Activated T-helper 1 cell treated with anti-CD3 and anti-CD28 coated beads, Interleukin-12 subunit alpha, Interleukin-12 subunit beta, Interleukin-2, Interleukin-4 antibody, amounts not matched to agents 30 ng/mL and 10 ng/mL and 1 ng/mL, durations not matched to agents 14 hours and 24 hours and 36 hours (primary cell): ENCODE results near the gene COL6A1. TPM values are rescaled to one million over a fixed set of nuclear protein-coding genes. Genes with fewer than 3 reads are reported as not detected.

Experiments used
- DNase-seq: peaks from one replicate; pipeline ENCODE4 v3.0.0; 2021; ENCODE audit warnings: low spot score
- H3K27ac Mint-ChIP-seq: one replicate; pipeline ENCODE4 v1.8.0; 2021; ENCODE audit warnings: mild to moderate bottlenecking, mixed read lengths
- H3K27me3 Mint-ChIP-seq: one replicate; pipeline ENCODE4 v1.8.0; 2022; ENCODE audit warnings: mild to moderate bottlenecking, moderate library complexity, mixed read lengths; ENCODE audit not compliant: insufficient read depth
- H3K36me3 Mint-ChIP-seq: one replicate; pipeline ENCODE4 v1.8.0; 2021; ENCODE audit warnings: low read depth, mixed read lengths
- H3K4me1 Mint-ChIP-seq: one replicate; pipeline ENCODE4 v1.8.0; 2021; ENCODE audit warnings: low read depth, mixed read lengths
- H3K4me3 Mint-ChIP-seq: one replicate; pipeline ENCODE4 v1.8.0; 2021; ENCODE audit warnings: mild to moderate bottlenecking, moderate library complexity, mixed read lengths
- H3K9me3 Mint-ChIP-seq: one replicate; pipeline ENCODE4 v1.8.0; 2021; ENCODE audit warnings: mixed read lengths
- intact Hi-C: fragments of 100-400 bp; cut with micrococcal nuclease; formaldehyde crosslinking; loops from one replicate; pipeline ENCODE4 v1.15.1; 2024
- total RNA-seq: library from RNA; stranded (reverse); gene quantifications from 2 replicates; pipeline ENCODE4 v1.2.3, GENCODE V29; 2022

COL6A1 gene
- total RNA-seq, 1 donor from 2014 or later: 0.62 TPM

DNA sequence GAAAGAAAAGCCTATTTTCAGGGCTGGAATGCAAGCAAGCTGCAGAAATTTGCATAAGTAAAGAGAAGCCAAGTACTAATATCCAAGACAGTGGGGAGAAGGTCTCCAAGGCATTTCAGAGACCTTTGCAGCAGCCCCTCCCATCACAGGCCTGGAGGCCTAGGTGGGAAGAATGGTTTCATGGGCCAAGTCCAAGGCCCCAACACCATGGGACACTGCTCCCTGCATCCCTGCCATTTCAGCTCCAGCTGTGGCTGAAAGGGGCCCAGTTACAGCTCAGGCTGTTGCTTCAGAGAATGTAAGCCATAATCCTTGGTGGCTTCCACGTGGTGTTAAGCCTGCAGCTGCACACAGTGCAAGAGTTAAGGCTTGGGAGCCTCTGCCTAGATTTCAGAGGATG, 16.9 kb upstream of the COL6A1 start:
- peaks cover 18% of the 10 kb centered on the region for H3K27me3 Mint-ChIP-seq
- intact Hi-C loops: no loop called here
- H3K4me3 Mint-ChIP-seq: no peak overlapping the region
- H3K27ac Mint-ChIP-seq: no peak overlapping the region
- H3K9me3 Mint-ChIP-seq: peaks cover 23% of the 10 kb centered on the region
- no peaks in the 10 kb centered on the region for H3K4me1 Mint-ChIP-seq
- no peak for DNase-seq
- H3K36me3 Mint-ChIP-seq: no peaks in the 10 kb centered on the region

GRCh38 chr21:45965084-45965809, 16.3 kb upstream of the COL6A1 start:
- H3K27me3 Mint-ChIP-seq: peaks cover 18% of the 10 kb centered on the region
- peaks cover 23% of the 10 kb centered on the region for H3K9me3 Mint-ChIP-seq
- intact Hi-C loops: no loop called here
- H3K27ac Mint-ChIP-seq: no peak overlapping the region
- no peak overlapping the region for H3K4me3 Mint-ChIP-seq
- DNase-seq: no peak
- no peaks in the 10 kb centered on the region for H3K36me3 Mint-ChIP-seq
- H3K4me1 Mint-ChIP-seq: no peaks in the 10 kb centered on the region

DNA sequence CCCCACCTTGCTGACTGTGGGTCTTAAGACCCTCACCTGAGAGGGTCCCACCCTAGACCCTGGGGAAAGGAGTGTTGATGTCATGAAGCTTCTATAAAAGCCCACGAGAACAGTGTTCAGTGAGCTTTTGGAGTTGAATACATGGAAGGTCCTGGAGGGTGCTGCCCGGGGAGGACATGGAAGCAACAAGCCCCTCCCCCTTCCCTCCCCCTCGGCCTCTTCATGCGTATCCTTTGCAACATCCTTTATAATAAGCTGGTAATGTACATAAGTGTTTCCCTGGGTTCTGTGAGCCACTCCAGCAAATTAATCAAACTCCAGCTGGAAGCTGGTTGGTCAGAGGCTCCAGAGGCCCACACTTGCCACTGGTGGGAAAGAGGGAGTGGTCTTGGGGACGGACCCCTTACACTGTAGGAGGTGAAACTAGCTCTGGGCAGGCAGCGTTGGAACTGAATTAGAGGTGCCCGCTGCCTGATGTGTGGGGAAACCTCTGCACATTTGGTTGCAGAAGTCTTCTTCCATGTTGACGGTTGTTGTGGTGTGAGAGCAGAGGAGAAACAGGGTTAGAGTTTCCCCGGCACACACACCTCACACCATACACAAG, 14.7 kb upstream of the COL6A1 start:
- H3K4me1 Mint-ChIP-seq: no peaks in the 10 kb centered on the region
- H3K9me3 Mint-ChIP-seq: peaks cover 15% of the 10 kb centered on the region
- no peaks in the 10 kb centered on the region for H3K36me3 Mint-ChIP-seq
- H3K27ac Mint-ChIP-seq: no peak overlapping the region
- no peak overlapping the region for H3K4me3 Mint-ChIP-seq
- intact Hi-C loops: no loop called here
- no peak for DNase-seq
- H3K27me3 Mint-ChIP-seq: peaks cover 18% of the 10 kb centered on the region

DNA sequence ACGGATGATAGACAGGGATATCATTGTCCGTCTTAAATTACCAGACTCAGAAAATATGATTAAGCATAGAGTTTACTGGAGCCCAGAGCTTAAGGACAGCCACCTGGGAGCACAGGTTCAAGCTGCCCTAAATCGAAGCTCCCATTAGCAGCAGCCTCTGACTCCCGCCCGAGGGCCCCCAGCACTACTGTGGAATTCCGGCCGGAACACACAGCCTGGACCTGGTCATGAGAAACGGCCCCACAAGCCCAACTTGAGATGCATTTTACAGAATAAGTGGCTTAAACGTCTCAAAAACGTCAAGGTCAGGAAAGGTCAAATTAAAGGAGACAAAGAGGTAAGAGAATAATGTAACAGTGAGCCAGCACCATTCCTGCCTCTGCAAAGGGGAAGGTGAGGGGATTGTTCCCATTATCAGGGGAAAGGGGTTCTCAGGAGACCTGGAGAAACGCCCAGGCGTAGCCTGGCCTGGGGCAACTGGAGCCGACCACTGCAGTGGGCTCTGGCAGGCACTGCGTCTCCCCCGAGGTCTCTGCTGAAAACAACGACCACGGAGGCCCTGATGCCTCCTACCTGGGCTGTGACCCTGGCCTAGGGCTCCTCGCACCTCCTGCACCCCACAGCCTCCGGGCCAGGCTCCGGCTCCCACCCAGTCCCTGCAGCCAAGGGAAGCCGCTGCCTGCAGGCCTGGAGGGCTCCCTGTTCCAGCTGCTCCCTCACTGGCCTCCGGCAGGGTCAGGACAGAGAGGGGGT, 11.5 kb upstream of the COL6A1 start:
- H3K4me3 Mint-ChIP-seq: no peak overlapping the region
- no peaks in the 10 kb centered on the region for H3K4me1 Mint-ChIP-seq
- no peak for DNase-seq
- no peaks in the 10 kb centered on the region for H3K9me3 Mint-ChIP-seq
- intact Hi-C loops: loop anchor here (5.0 to 10.0 kb wide), 3 partner anchors 127 to 378 kb away; partner anchors contain the start of genes C21orf58, COL6A2 and PCNT
- H3K27me3 Mint-ChIP-seq: peaks cover 20% of the 10 kb centered on the region
- H3K36me3 Mint-ChIP-seq: no peaks in the 10 kb centered on the region
- H3K27ac Mint-ChIP-seq: no peak overlapping the region

DNA sequence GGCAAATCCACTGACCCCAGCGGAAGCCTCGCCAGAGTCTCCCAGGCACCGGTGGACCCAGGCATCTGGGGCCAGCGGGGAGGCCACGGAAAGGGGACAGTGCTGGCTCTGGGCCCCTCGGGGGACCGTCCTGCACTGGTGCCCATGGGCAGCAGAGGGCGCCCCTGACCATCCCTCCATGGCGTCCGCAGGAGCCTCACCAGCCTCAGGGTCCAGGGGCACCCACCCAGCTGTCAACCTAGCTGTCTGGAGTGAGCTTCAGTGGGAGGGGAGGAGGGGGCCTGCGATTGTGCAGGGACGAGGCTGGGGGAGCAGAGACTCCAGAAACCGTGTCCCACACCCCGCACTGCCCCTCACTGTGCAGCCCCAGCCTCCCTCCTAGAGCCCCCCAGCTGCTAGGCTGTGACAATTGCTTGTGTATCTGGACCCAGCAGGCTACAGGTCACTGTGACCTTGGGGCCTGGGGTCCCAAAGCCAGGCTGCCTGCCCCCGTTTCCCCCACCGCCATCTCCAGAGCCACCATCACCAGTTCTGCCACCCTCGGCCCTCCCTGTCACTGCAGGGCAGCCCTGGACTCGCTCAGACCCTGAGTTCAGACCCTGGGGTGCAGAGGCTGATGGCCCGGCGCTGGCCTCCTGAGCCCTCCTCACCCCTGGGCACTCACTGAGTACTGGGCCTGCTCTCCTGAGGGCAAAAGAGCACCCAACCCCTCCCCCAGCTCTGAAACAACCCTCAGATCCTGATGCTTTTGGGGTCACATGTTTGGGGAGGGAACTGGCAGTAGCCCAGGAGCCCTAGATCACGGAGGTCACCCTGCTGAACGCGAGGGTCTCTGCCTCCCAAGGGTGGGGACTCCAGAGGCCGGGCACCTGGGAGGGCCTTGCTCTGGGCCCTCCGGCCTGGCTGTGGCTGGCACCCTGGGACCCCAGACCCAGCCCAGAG, 10.6 kb upstream of the COL6A1 start:
- no peaks in the 10 kb centered on the region for H3K36me3 Mint-ChIP-seq
- H3K4me1 Mint-ChIP-seq: peaks cover 7% of the 10 kb centered on the region
- no peak for DNase-seq
- no peaks in the 10 kb centered on the region for H3K9me3 Mint-ChIP-seq
- no peak overlapping the region for H3K27ac Mint-ChIP-seq
- H3K4me3 Mint-ChIP-seq: no peak overlapping the region
- peaks cover 23% of the 10 kb centered on the region for H3K27me3 Mint-ChIP-seq
- intact Hi-C loops: loop anchor here (5.0 to 10.0 kb wide), 3 partner anchors 126 to 379 kb away; partner anchors contain the start of genes C21orf58, COL6A2 and PCNT

- intact Hi-C loops: loop anchor here (5.0 to 10.0 kb wide), 3 partner anchors 126 to 379 kb away; partner anchors contain the start of genes C21orf58, COL6A2 and PCNT
- no peaks in the 10 kb centered on the region for H3K36me3 Mint-ChIP-seq
- peaks cover 7% of the 10 kb centered on the region for H3K4me1 Mint-ChIP-seq
- H3K27me3 Mint-ChIP-seq: peaks cover 26% of the 10 kb centered on the region
- no peaks in the 10 kb centered on the region for H3K9me3 Mint-ChIP-seq
- H3K27ac Mint-ChIP-seq: no peak overlapping the region
- no peak overlapping the region for H3K4me3 Mint-ChIP-seq
- no peak for DNase-seq
Measured at GRCh38 chr21:45971616-45972352, 9.8 kb upstream of the COL6A1 start.

DNA sequence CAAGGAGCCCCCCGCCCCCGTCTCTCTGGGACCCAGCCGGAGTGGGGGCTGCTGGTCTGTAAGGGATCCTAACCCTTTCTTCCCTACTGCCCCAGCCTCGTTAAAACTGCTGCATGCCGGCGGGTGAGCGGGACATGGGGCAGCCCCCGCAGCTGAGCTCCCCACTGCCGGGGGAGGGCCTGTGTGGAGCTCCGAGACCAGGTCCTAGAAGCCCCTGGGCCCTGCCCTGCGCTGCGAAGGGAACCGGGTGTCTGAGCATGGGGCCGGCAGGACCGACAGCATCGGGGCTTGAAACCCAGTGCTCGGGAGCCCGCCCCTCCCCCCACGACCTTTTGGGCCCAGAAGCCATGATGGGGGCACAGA, 9.2 kb upstream of the COL6A1 start:
- Mint-ChIP-seq H3K4me1 (peaks cover 7% of the 10 kb centered on the region), H3K27me3 (peaks cover 26% of the 10 kb centered on the region), H3K27ac (no peak overlapping the region), H3K9me3 (no peaks in the 10 kb centered on the region), H3K4me3 (no peak overlapping the region), H3K36me3 (no peaks in the 10 kb centered on the region)
- no peak for DNase-seq
- intact Hi-C loops: loop anchor here (5.0 to 10.0 kb wide), 3 partner anchors 125 to 380 kb away; partner anchors contain the start of genes C21orf58, COL6A2 and PCNT

- Mint-ChIP-seq H3K27ac (no peak overlapping the region), H3K4me1 (peaks cover 7% of the 10 kb centered on the region), H3K9me3 (no peaks in the 10 kb centered on the region), H3K36me3 (no peaks in the 10 kb centered on the region), H3K27me3 (peaks cover 26% of the 10 kb centered on the region), H3K4me3 (peak overlapping the region; percentile 30)
- intact Hi-C loops: loop anchor here (1.0 to 10.0 kb wide), 6 partner anchors 124 to 381 kb away; partner anchors contain the start of genes C21orf58, COL6A2, LSS and PCNT
- DNase-seq: no peak
Measured at GRCh38 chr21:45972716-45973474, 8.7 kb upstream of the COL6A1 start.

GRCh38 chr21:45973475-45974072, 8.0 kb upstream of the COL6A1 start:
- Mint-ChIP-seq H3K9me3 (no peaks in the 10 kb centered on the region), H3K27ac (peak overlapping the region; percentile 67), H3K27me3 (peaks cover 30% of the 10 kb centered on the region), H3K36me3 (no peaks in the 10 kb centered on the region), H3K4me1 (peaks cover 7% of the 10 kb centered on the region), H3K4me3 (peak overlapping the region; percentile 83)
- intact Hi-C loops: loop anchor here (1.0 to 10.0 kb wide), 6 partner anchors 124 to 381 kb away; partner anchors contain the start of genes C21orf58, COL6A2, LSS and PCNT
- DNase-seq: peak; percentile 64

- no peak for DNase-seq
- H3K27me3 Mint-ChIP-seq: peaks cover 32% of the 10 kb centered on the region
- peaks cover 7% of the 10 kb centered on the region for H3K4me1 Mint-ChIP-seq
- no peak overlapping the region for H3K27ac Mint-ChIP-seq
- peak overlapping the region; percentile 83 for H3K4me3 Mint-ChIP-seq
- H3K9me3 Mint-ChIP-seq: no peaks in the 10 kb centered on the region
- no peaks in the 10 kb centered on the region for H3K36me3 Mint-ChIP-seq
- intact Hi-C loops: loop anchor here (5.0 to 10.0 kb wide), 3 partner anchors 123 to 382 kb away; partner anchors contain the start of genes C21orf58, COL6A2 and PCNT
Measured at GRCh38 chr21:45974073-45975019, 7.2 kb upstream of the COL6A1 start.
